ENCODE results near the gene A4GALT.
"Not testable (repeated sequence)": the region's sequence is repeated elsewhere in the genome, so short reads cannot be mapped to it uniquely, and the experiment has no call there.

A4GALT gene

DNA sequence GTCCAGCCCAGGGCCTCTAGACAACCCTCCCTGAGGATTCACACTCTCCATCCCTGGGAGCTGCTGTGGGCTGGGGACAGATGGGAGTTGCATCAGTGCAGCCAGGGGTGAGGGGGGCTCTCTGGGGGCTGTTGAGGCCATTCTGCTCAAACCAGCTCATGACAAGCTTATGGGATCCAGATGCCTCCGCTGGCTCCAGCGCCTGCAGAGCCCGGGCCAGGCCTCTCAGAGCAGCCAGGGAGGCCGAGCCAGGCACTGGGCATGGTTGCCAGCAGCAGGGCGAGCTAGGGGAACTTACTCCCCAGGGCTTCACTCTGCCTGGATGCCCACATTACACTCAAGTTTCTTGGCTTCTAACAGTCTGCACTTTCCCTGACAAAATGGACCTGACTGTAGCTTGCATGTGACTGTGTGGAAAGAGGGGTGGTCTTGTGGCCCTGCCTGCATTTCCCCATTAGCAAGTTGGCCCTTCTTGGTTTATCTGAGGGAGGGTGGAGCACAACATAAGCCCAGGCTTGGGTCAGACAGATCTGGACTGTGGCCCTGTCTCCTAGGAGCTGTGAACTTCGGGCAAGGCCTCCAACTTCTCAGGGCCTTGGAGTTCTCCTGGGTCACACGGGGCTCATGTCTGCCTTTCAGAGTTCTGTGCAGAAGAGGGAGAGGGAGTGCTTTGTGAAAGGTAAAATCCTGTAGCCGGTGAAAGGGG, 36.9 kb downstream of the A4GALT start:
- no peak for DNase-seq (ENCODE audit: low read depth)

DNA sequence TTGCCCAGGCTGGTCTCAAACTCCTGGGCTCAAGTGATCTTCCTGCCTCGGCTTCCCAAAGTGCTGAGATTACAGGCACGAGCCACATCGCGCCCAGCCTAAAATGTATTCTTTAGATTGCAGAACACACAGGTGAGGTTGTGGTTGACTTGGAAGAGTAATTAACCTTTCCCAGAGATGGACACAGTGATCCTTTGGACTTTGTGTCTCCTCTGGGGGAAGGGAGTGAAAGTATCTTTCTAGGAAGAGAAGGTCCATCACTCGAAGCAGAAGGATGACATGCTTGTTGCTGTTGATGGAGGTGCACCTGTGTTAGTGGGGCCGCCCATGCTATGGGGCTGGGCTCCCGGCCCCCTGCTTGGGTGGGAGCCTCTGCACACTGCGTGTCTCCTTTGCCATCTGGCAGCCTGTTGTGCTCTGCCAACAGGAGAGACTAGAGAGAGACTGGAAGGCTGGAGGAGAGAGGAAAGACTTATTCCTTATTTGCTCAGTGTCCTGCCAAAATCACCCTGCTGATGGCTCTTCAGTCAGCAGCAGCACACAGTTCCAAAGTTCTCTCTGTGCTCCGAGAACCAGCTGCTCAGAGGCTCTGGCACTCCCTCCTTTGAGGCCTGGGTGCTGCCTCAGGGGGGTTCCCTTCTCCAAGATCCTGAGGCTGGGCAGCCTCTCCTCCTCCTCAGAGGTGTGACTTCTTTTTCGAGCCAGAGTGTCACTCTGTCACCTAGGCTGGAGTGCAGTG, 38.4 kb downstream of the A4GALT start:
- no peak for DNase-seq (ENCODE audit: low read depth)

- DNase-seq (ENCODE audit: low read depth) = no peak
These were observed 40.0 kb downstream of the A4GALT start for GRCh38 chr22:42680648-42681047.

DNA sequence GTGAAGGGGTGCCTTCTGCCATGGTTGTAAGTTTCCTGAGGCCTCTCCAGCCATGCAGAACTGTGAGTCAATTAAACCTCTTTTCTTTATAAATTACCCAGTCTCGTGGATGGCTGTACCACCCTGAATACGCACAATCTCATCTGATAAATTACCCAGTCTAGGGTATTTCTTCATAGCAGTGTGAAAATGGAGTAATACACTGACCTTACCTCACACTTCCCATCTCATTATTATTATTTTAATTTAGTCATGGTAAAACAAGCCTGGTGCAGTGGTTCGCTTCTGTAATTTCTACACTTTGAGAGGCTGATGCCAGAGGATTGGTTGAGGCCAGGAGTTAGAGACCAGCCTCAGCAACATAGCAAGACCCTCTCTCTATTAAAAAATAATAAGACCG, 41.0 kb downstream of the A4GALT start:
- no peak for DNase-seq (ENCODE audit: low read depth)

DNA sequence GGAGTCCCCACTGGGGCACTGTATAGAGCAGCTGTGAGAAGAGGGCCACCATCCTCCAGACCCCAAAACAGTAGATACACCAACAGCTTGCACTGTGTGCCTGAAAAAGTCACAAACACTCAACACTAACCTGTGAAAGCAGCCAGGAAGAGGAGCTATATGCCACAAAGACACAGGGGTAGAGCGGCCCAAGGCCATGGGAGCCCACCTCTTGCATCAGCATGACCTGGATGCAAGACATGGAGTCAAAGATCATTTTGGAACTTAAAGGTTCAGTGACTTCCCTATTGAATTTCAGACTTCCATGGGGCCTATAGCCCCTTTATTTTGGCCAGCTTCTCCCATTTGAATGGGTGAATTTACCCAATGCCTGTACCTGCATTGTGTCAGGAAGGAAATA, 41.8 kb downstream of the A4GALT start:
- DNase-seq (ENCODE audit: low read depth) = no peak

- DNase-seq (ENCODE audit: low read depth) = not testable (repeated sequence)
These were observed 42.7 kb downstream of the A4GALT start for GRCh38 chr22:42677936-42678335.

- DNase-seq (ENCODE audit: low read depth) = no peak
These were observed 44.5 kb downstream of the A4GALT start for GRCh38 chr22:42676059-42676607.

DNA sequence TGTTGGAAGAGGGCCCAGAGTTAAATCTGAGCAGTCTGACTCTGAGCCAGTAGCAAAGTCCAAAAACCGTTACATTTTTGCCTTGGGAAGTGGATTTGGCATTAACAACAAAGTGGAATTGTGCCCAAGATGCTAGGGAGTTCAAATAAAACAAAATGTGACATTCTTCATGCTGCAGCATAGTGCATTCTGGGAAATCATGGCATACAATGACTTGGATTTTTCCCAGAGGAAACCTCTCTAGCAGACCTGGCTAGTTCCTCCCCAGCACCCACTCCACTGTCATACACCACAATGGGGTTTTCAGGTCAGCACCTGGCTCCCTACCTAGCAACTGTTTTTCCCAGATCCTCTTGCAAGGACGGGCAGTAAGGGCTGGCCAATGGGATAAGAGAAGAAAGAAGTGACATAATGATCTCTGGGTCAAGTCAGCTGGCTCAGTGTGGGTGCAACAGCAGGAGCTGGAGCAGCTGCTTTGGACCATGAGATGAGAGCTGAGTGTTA, 46.7 kb downstream of the A4GALT start:
- DNase-seq (ENCODE audit: low read depth) = no peak

DNA sequence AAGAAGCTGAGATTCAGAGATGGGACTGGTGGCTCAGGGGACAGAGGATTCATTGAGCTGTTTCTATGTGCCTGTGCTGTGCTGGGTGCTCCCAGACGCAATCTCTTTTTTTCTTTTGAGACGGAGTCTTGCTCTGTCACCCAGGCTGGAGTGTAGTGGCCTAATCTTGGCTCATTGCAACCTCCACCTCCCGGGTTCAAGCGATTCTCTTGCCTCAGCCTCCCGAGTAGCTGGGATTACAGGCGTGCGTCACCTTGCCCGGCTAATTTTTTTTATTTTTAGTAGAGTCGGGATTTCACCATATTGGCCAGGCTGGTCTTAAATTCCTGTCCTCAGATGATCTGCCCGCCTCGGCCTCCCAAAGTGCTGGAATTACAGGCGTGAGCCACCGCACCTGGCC, 47.6 kb downstream of the A4GALT start:
- not testable (repeated sequence) for DNase-seq (ENCODE audit: low read depth)

- DNase-seq (ENCODE audit: low read depth) = no peak
These were observed 49.6 kb downstream of the A4GALT start for GRCh38 chr22:42670921-42671709.

- no peak for DNase-seq (ENCODE audit: low read depth)
These were observed 50.6 kb downstream of the A4GALT start for GRCh38 chr22:42670046-42670445.

- DNase-seq (ENCODE audit: low read depth) = not testable (repeated sequence)
These were observed 54.3 kb downstream of the A4GALT start for GRCh38 chr22:42666393-42666792.

- DNase-seq (ENCODE audit: low read depth) = no peak
These were observed 55.5 kb downstream of the A4GALT start for GRCh38 chr22:42664976-42665831.

GRCh38 chr22:42661985-42662831, 58.5 kb downstream of the A4GALT start:
- DNase-seq (ENCODE audit: low read depth) = peak; percentile 71

GRCh38 chr22:42656578-42656977, 64.1 kb downstream of the A4GALT start:
- DNase-seq (ENCODE audit: low read depth) = no peak

DNA sequence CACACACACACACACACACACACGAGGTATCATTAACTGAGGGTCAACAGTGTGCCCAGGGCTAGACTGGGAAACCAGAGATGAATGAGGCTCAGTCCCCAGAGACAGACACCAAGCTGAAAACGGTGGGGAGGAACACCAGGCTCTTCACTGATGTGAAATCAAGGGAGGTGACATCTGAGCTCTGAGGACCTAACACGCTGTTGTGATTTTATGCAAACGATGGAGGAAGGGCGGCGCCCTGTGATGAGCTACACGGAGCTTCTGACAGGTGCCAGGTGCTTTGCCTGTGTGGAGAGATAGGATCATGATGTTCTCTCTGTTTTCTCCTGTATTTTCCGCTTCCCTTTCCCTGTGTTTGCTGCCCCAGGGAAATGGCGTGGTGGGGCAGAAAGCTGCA, 65.0 kb downstream of the A4GALT start:
- DNase-seq (ENCODE audit: low read depth) = no peak

- no peak for DNase-seq (ENCODE audit: low read depth)
These were observed 66.1 kb downstream of the A4GALT start for GRCh38 chr22:42654436-42655073.

- no peak for DNase-seq (ENCODE audit: low read depth)
These were observed 66.7 kb downstream of the A4GALT start for GRCh38 chr22:42653999-42654398.

- DNase-seq (ENCODE audit: low read depth) = no peak
These were observed 69.5 kb downstream of the A4GALT start for GRCh38 chr22:42651134-42651533.

Data from activated gamma-delta T cell treated with anti-CD3 and anti-CD28 coated beads, Interleukin-2, amount 50 U/mL, for 16 hours (primary cell).